WTC11 (cell line): Measurements from ENCODE around the gene ZMYND11. TPM values are rescaled to one million over a fixed set of nuclear protein-coding genes. Genes with fewer than 3 reads are reported as not detected.

Experiments used
- ATAC-seq: fragments of 200-7000 bp; cut with Tn5 transposase; 2 replicates; pipeline ENCODE4 v1.10.0; 2021; ENCODE audit warnings: mild to moderate bottlenecking, moderate library complexity
- CTCF ChIA-PET: fragments of 300-600 bp; sonication (Branson Sonifier 250); formaldehyde crosslinking; loops from one replicate; lab custom pipeline; 2021; ENCODE audit warnings: antibody characterized with exemption; lab: Charles Lee
- POLR2A ChIA-PET: fragments of 350-600 bp; sonication (Branson Sonifier 250); formaldehyde crosslinking; loops from one replicate; lab custom pipeline; 2021; ENCODE audit warnings: antibody characterized with exemption; lab: Charles Lee
- DNase-seq: peaks from one replicate; pipeline ENCODE4 v3.0.0; 2021; ENCODE audit warnings: low spot score
- H3K27ac Mint-ChIP-seq: 2 replicates; pipeline ENCODE4 v1.8.0; 2021; ENCODE audit warnings: mixed read lengths
- H3K27me3 Mint-ChIP-seq: 2 replicates; pipeline ENCODE4 v1.8.0; 2021; ENCODE audit warnings: low read depth, mild to moderate bottlenecking, moderate library complexity, mixed read lengths
- H3K36me3 Mint-ChIP-seq: 2 replicates; pipeline ENCODE4 v1.8.0; 2021; ENCODE audit warnings: mixed read lengths
- H3K4me1 Mint-ChIP-seq: 2 replicates; pipeline ENCODE4 v1.8.0; 2022; ENCODE audit warnings: mixed read lengths
- H3K4me3 Mint-ChIP-seq: 2 replicates; pipeline ENCODE4 v1.8.0; 2021; ENCODE audit warnings: mild to moderate bottlenecking, moderate library complexity, mixed read lengths
- H3K9me3 Mint-ChIP-seq: 2 replicates; pipeline ENCODE4 v1.8.0; 2021; ENCODE audit warnings: mixed read lengths
- ARID4B ChIP-seq: sonication (generic); formaldehyde crosslinking; IDR thresholded peaks from 2 replicates; pipeline ENCODE4 v1.8.0; 2023; ENCODE audit warnings: missing genetic modification reagents, mild to moderate bottlenecking, borderline replicate concordance
- ETV6 ChIP-seq: sonication (generic); formaldehyde crosslinking; IDR thresholded peaks from 2 replicates; pipeline ENCODE4 v1.8.1; 2022; ENCODE audit warnings: mild to moderate bottlenecking, missing genetic modification reagents
- JAZF1 ChIP-seq: fragments of 250-450 bp; sonication (Bioruptor Pico); IDR thresholded peaks from 2 replicates; pipeline ENCODE4 v1.9.0; 2021; ENCODE audit warnings: moderate library complexity, mild to moderate bottlenecking, inconsistent platforms
- NFATC4 ChIP-seq: fragments of 250-450 bp; sonication (Bioruptor Pico); IDR thresholded peaks from 2 replicates; pipeline ENCODE4 v1.9.0; 2021; ENCODE audit warnings: mild to moderate bottlenecking
- NR3C1 ChIP-seq: sonication (generic); formaldehyde crosslinking; conservative IDR thresholded peaks from 2 replicates; pipeline ENCODE4 v1.8.1; 2023; ENCODE audit warnings: low read depth, mild to moderate bottlenecking, missing genetic modification reagents
- OVOL2 ChIP-seq: fragments of 250-450 bp; sonication (Bioruptor Pico); IDR thresholded peaks from 2 replicates; pipeline ENCODE4 v1.9.0; 2021; ENCODE audit warnings: mild to moderate bottlenecking, borderline replicate concordance
- PRDM15 ChIP-seq: sonication (generic); formaldehyde crosslinking; IDR thresholded peaks from 2 replicates; pipeline ENCODE4 v1.8.0; 2022; ENCODE audit warnings: missing genetic modification reagents
- SMAD3 ChIP-seq: sonication (generic); formaldehyde crosslinking; IDR thresholded peaks from 2 replicates; pipeline ENCODE4 v1.8.0; 2022; ENCODE audit warnings: missing genetic modification reagents, mild to moderate bottlenecking, borderline replicate concordance
- TCF7 ChIP-seq: sonication (generic); formaldehyde crosslinking; IDR thresholded peaks from 2 replicates; pipeline ENCODE4 v1.8.0; 2022; ENCODE audit warnings: mild to moderate bottlenecking, low read depth, missing genetic modification reagents, moderate library complexity
- ZBTB21 ChIP-seq: sonication (generic); formaldehyde crosslinking; IDR thresholded peaks from 2 replicates; pipeline ENCODE4 v1.8.1; 2023; ENCODE audit warnings: mild to moderate bottlenecking, missing genetic modification reagents, borderline replicate concordance
- ZBTB43 ChIP-seq: sonication (generic); formaldehyde crosslinking; IDR thresholded peaks from 2 replicates; pipeline ENCODE4 v1.8.1; 2023; ENCODE audit warnings: mild to moderate bottlenecking, missing genetic modification reagents
- ZNF425 ChIP-seq: fragments of 250-450 bp; sonication (Bioruptor Pico); conservative IDR thresholded peaks from 2 replicates; pipeline ENCODE4 v1.9.0; 2021; ENCODE audit warnings: mild to moderate bottlenecking
- total RNA-seq: library from RNA; stranded (reverse); gene quantifications from 3 replicates; pipeline ENCODE4 v1.2.3, GENCODE V29; 2021
- TF ChIP-seq, protein P1 (sequence below): fragments of 250-450 bp; sonication (Bioruptor Pico); IDR thresholded peaks from 2 replicates; pipeline ENCODE4 v1.9.0; 2021; ENCODE audit warnings: moderate library complexity, mild to moderate bottlenecking, inconsistent platforms, borderline replicate concordance
- TF ChIP-seq, protein P2 (sequence below): sonication (generic); formaldehyde crosslinking; IDR thresholded peaks from 2 replicates; pipeline ENCODE4 v1.8.0; 2022; ENCODE audit warnings: mild to moderate bottlenecking, missing genetic modification reagents
- TF ChIP-seq, protein P3 (sequence below): sonication (generic); formaldehyde crosslinking; IDR thresholded peaks from 2 replicates; pipeline ENCODE4 v1.8.1; 2023; ENCODE audit warnings: mild to moderate bottlenecking, missing genetic modification reagents, borderline replicate concordance

The ZMYND11 gene
- total RNA-seq, 1 experiment from 2014 or later: 22.3 TPM

DNA sequence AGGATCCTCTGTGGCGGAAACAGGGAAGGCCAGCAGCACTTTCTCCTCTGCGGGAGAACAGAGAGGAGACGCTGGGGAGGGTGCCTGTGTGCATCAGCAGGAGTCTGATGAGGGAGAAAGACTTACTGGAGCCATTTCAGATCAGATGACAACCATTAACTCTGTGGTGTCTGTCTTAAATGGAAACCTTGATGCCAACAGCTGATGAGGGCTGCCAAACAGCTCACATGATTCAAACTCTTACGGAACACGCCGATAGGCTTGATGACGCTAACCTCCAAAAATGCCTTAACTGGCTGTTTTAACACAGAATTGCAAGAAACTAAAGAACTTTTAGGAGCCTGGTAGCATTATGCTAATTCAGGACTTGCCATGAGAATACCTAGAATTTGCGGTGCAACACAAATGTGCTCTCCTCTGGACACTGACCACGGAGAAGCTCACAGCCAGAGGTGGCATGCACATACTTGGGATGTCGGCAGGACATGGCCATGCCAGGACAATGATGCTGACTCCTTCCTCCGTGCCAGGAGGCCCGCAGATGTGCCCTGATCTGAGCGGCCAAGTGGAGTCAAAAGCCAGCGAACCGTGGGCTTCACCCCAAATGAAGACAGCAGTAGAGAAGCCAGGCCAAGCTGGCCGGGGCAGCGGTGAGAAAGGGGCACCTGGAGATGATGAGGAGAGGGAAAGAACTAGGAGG, 154.9 kb downstream of the ZMYND11 start (continued):
- TF ChIP-seq OVOL2 (CRISPR knock-in tag) (no peak), NR3C1 (CRISPR knock-in tag) (no peak), ETV6 (CRISPR knock-in tag) (no peak), NFATC4 (CRISPR knock-in tag) (no peak)

DNA sequence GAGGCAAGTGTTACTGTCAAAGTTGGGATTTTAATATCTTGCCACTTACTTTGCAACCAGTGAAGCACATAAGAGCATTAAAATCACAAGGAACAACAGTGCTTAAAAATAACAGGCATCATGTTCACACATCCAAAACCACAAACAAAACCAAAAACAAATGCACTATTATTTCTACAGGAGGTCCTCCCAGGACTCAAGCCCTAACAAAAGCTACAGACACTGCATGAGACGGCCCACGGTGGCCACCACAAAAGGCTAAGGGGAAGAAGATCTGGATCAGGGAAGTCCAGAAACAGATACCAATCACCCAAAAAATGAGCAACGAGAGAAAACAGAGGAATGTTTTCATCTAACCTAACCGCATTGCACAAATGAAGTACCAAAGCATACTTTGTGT, 158.4 kb downstream of the ZMYND11 start:
- ChIA-PET CTCF (no interaction called here), POLR2A (no interaction called here)
- no peak for TF ChIP-seq ZBTB21 (CRISPR knock-in tag)
- TF ChIP-seq NFATC4 (CRISPR knock-in tag): no peak
- TF ChIP-seq, protein P1, sequence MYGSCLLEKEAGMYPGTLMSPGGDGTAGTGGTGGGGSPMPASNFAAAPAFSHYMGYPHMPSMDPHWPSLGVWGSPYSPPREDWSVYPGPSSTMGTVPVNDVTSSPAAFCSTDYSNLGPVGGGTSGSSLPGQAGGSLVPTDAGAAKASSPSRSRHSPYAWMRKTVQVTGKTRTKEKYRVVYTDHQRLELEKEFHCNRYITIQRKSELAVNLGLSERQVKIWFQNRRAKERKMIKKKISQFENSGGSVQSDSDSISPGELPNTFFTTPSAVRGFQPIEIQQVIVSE (CRISPR knock-in tag): no peak
- TF ChIP-seq TCF7 (CRISPR knock-in tag): no peak
- no peak for TF ChIP-seq ZNF425 (CRISPR knock-in tag)
- TF ChIP-seq, all 79 proteins: peak for 0
- no peak for DNase-seq
- no peak for ATAC-seq
- no peaks in the 10 kb centered on the region for H3K9me3 Mint-ChIP-seq
- H3K4me3 Mint-ChIP-seq: no peak overlapping the region
- no peak overlapping the region for H3K27ac Mint-ChIP-seq
- H3K4me1 Mint-ChIP-seq: no peaks in the 10 kb centered on the region
- H3K36me3 Mint-ChIP-seq: no peaks in the 10 kb centered on the region; the same call in 1 of the 2 replicates
- H3K27me3 Mint-ChIP-seq: no peaks in the 10 kb centered on the region

GRCh38 chr10:297567-297966, 162.3 kb downstream of the ZMYND11 start:
- ChIA-PET CTCF (interaction anchor here (1.3 kb wide), 1 partner anchor 118 kb away, joined by 3 read pairs; no protein-coding TSS in a partner anchor), POLR2A (no interaction called here)
- no peak for ATAC-seq
- Mint-ChIP-seq H3K36me3 (peaks cover 8% of the 10 kb centered on the region; the same call in 1 of the 2 replicates), H3K4me1 (no peaks in the 10 kb centered on the region), H3K4me3 (no peak overlapping the region), H3K9me3 (no peaks in the 10 kb centered on the region), H3K27me3 (no peaks in the 10 kb centered on the region), H3K27ac (no peak overlapping the region)
- DNase-seq: no peak
- TF ChIP-seq, protein P2, sequence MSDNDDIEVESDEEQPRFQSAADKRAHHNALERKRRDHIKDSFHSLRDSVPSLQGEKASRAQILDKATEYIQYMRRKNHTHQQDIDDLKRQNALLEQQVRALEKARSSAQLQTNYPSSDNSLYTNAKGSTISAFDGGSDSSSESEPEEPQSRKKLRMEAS (CRISPR knock-in tag): no peak
- TF ChIP-seq, protein P3, sequence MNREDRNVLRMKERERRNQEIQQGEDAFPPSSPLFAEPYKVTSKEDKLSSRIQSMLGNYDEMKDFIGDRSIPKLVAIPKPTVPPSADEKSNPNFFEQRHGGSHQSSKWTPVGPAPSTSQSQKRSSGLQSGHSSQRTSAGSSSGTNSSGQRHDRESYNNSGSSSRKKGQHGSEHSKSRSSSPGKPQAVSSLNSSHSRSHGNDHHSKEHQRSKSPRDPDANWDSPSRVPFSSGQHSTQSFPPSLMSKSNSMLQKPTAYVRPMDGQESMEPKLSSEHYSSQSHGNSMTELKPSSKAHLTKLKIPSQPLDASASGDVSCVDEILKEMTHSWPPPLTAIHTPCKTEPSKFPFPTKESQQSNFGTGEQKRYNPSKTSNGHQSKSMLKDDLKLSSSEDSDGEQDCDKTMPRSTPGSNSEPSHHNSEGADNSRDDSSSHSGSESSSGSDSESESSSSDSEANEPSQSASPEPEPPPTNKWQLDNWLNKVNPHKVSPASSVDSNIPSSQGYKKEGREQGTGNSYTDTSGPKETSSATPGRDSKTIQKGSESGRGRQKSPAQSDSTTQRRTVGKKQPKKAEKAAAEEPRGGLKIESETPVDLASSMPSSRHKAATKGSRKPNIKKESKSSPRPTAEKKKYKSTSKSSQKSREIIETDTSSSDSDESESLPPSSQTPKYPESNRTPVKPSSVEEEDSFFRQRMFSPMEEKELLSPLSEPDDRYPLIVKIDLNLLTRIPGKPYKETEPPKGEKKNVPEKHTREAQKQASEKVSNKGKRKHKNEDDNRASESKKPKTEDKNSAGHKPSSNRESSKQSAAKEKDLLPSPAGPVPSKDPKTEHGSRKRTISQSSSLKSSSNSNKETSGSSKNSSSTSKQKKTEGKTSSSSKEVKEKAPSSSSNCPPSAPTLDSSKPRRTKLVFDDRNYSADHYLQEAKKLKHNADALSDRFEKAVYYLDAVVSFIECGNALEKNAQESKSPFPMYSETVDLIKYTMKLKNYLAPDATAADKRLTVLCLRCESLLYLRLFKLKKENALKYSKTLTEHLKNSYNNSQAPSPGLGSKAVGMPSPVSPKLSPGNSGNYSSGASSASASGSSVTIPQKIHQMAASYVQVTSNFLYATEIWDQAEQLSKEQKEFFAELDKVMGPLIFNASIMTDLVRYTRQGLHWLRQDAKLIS: no peak
- TF ChIP-seq JAZF1 (CRISPR knock-in tag) (no peak), PRDM15 (CRISPR knock-in tag) (no peak), ZBTB43 (CRISPR knock-in tag) (no peak), ARID4B (CRISPR knock-in tag) (no peak), SMAD3 (no peak)
